ENCODE measurements around the gene RBM15B.

GRCh38 chr3:51391075-51391565 lies at the start of gene RBM15B:
- TF ChIP-seq CTCF (IDR thresholded peaks at IDR 0.05; ENCODE audit: insufficient read depth, low read depth, low read length) (peak; percentile 67), EZH2 (IDR thresholded peaks at IDR 0.05; ENCODE audit: insufficient read depth, low read length) (no peak)

All from astrocyte (in vitro differentiated cells and primary cell).